ENCODE results near the gene ZNF207.
"Not testable (repeated sequence)": the region's sequence is repeated elsewhere in the genome, so short reads cannot be mapped to it uniquely, and the experiment has no call there.

ZNF207 gene

GRCh38 chr17:32370426-32370825 is 20.5 kb downstream of the ZNF207 start:
- DNase-seq, result no peak
- intact Hi-C loops (cut with DNase I), result no loop called here

- no peak for DNase-seq
- intact Hi-C loops (cut with DNase I), result no loop called here
Measured at GRCh38 chr17:32382526-32383223, 32.7 kb downstream of the ZNF207 start.

GRCh38 chr17:32383926-32384434 is 34.0 kb downstream of the ZNF207 start:
- intact Hi-C loops (cut with DNase I), result no loop called here
- no peak for DNase-seq

GRCh38 chr17:32385121-32385520 is 35.2 kb downstream of the ZNF207 start:
- intact Hi-C loops (cut with DNase I), result no loop called here
- no peak for DNase-seq

- intact Hi-C loops (cut with DNase I), result no loop called here
- DNase-seq, result no peak
Measured at GRCh38 chr17:32385971-32386370, 36.0 kb downstream of the ZNF207 start.

- intact Hi-C loops (cut with DNase I), result no loop called here
- DNase-seq, result no peak
Measured at GRCh38 chr17:32386844-32387243, 36.9 kb downstream of the ZNF207 start.

GRCh38 chr17:32388128-32388527 is 38.2 kb downstream of the ZNF207 start:
- intact Hi-C loops (cut with DNase I); DNase-seq: not testable (repeated sequence)

- intact Hi-C loops (cut with DNase I), result no loop called here
- DNase-seq, result no peak
Measured at GRCh38 chr17:32388613-32389459, 38.9 kb downstream of the ZNF207 start.

- DNase-seq, result no peak
- intact Hi-C loops (cut with DNase I), result no loop called here
Measured at GRCh38 chr17:32393904-32394303, 43.9 kb downstream of the ZNF207 start.

GRCh38 chr17:32396343-32396742 is 46.4 kb downstream of the ZNF207 start:
- DNase-seq, result no peak
- intact Hi-C loops (cut with DNase I), result no loop called here

GRCh38 chr17:32398946-32399345 is 49.0 kb downstream of the ZNF207 start:
- intact Hi-C loops (cut with DNase I), result no loop called here

GRCh38 chr17:32410085-32410484 is 60.1 kb downstream of the ZNF207 start:
- intact Hi-C loops (cut with DNase I); DNase-seq: not testable (repeated sequence)

More at GRCh38 chr17:32398946-32399345, 49.0 kb downstream of the ZNF207 start:
- no peak for DNase-seq

GRCh38 chr17:32426894-32427293 is 76.9 kb downstream of the ZNF207 start:
- DNase-seq, result no peak
- intact Hi-C loops (cut with DNase I), result no loop called here

GRCh38 chr17:32429598-32429997 is 79.6 kb downstream of the ZNF207 start:
- no peak for DNase-seq
- intact Hi-C loops (cut with DNase I), result no loop called here
